ENCODE results near the gene PRKCZ.

Gene PRKCZ

GRCh38 chr1:2129256-2129943, 79.2 kb downstream of the PRKCZ start:
- no peak for TF ChIP-seq MYC (IDR thresholded peaks at IDR 0.05; ENCODE audit: low read depth, low read length)
- no peak for TF ChIP-seq MAX (IDR thresholded peaks at IDR 0.05; ENCODE audit: low read depth, low read length)
- no peak for TF ChIP-seq POLR2A (IDR thresholded peaks at IDR 0.05; ENCODE audit: extremely low read depth, insufficient read length)
- TF ChIP-seq CTCF (IDR thresholded peaks at IDR 0.05; ENCODE audit: low read depth, low read length): no peak
- no peak for DNase-seq (ENCODE audit: low read depth)
- H3K4me3 ChIP-seq (ENCODE audit: low read depth, low read length): no peak overlapping the region

- TF ChIP-seq CTCF (IDR thresholded peaks at IDR 0.05; ENCODE audit: low read depth, low read length): no peak
- no peak for TF ChIP-seq POLR2A (IDR thresholded peaks at IDR 0.05; ENCODE audit: extremely low read depth, insufficient read length)
- no peak for TF ChIP-seq MYC (IDR thresholded peaks at IDR 0.05; ENCODE audit: low read depth, low read length)
- DNase-seq (ENCODE audit: low read depth): no peak
- H3K4me3 ChIP-seq (ENCODE audit: low read depth, low read length): no peak overlapping the region
Observed at GRCh38 chr1:2130156-2130555, 79.9 kb downstream of the PRKCZ start.

GRCh38 chr1:2130871-2131289, 80.7 kb downstream of the PRKCZ start:
- no peak for TF ChIP-seq CTCF (IDR thresholded peaks at IDR 0.05; ENCODE audit: low read depth, low read length)
- no peak overlapping the region for H3K4me3 ChIP-seq (ENCODE audit: low read depth, low read length)
- no peak for DNase-seq (ENCODE audit: low read depth)

- peak; percentile 72 for DNase-seq (ENCODE audit: low read depth)
Observed at GRCh38 chr1:2132222-2133038, 82.2 kb downstream of the PRKCZ start.

GRCh38 chr1:2133039-2133878, 83.0 kb downstream of the PRKCZ start:
- DNase-seq (ENCODE audit: low read depth): peak; percentile 96
- TF ChIP-seq MAX (IDR thresholded peaks at IDR 0.05; ENCODE audit: low read depth, low read length) (0 out of 2 replicates have a peak, but pooled peaks have one; percentile 41), CTCF (IDR thresholded peaks at IDR 0.05; ENCODE audit: low read depth, low read length) (no peak), POLR2A (IDR thresholded peaks at IDR 0.05; ENCODE audit: extremely low read depth, insufficient read length) (peak; percentile 36), MYC (IDR thresholded peaks at IDR 0.05; ENCODE audit: low read depth, low read length) (peak; percentile 32; the same call in 1 of the 2 replicates)
- H3K4me3 ChIP-seq (ENCODE audit: low read depth, low read length): peak overlapping the region; percentile 41

More at GRCh38 chr1:2132222-2133038, 82.2 kb downstream of the PRKCZ start:
- peak overlapping the region; percentile 41 for H3K4me3 ChIP-seq (ENCODE audit: low read depth, low read length)
- no peak for TF ChIP-seq POLR2A (IDR thresholded peaks at IDR 0.05; ENCODE audit: extremely low read depth, insufficient read length)
- peak; percentile 69 for TF ChIP-seq CTCF (IDR thresholded peaks at IDR 0.05; ENCODE audit: low read depth, low read length)
- TF ChIP-seq MYC (IDR thresholded peaks at IDR 0.05; ENCODE audit: low read depth, low read length): no peak

All from NB4 (cell line).